T-helper 17 cell (primary cell): ENCODE measurements around the gene SEMA4B. TPM values are rescaled to one million over a fixed set of nuclear protein-coding genes. Genes with fewer than 3 reads are reported as not detected.
"Not testable (repeated sequence)": the region's sequence is repeated elsewhere in the genome, so short reads cannot be mapped to it uniquely, and the experiment has no call there.

ENCODE experiments used
- ATAC-seq: fragments of 150-1000 bp; cut with Tn5 transposase; 2 replicates; pipeline ENCODE4 v1.10.0; 2021; ENCODE audit warnings: mild to moderate bottlenecking, moderate library complexity
- DNase-seq, 3 donors: peaks; one replicate each; pipeline versions ENCODE4 v3.0.0 to v3.0.0-alpha.2; 2020 to 2021
- H3K9me3 ChIP-seq: one replicate; pipeline ENCODE4 v1.7.0; 2013; ENCODE audit warnings: low read length, mild to moderate bottlenecking; ENCODE audit not compliant: control insufficient read depth, poor library complexity, severe bottlenecking
- H3K27ac Mint-ChIP-seq: one replicate; pipeline ENCODE4 v1.8.0; 2022; ENCODE audit warnings: mild to moderate bottlenecking, moderate library complexity, mixed read lengths
- H3K27me3 Mint-ChIP-seq: one replicate; pipeline ENCODE4 v1.8.0; 2022; ENCODE audit warnings: mixed read lengths
- H3K36me3 Mint-ChIP-seq: one replicate; pipeline ENCODE4 v1.8.0; 2022; ENCODE audit warnings: low read depth, mixed read lengths
- H3K4me1 Mint-ChIP-seq: one replicate; pipeline ENCODE4 v1.8.0; 2022; ENCODE audit warnings: mild to moderate bottlenecking, mixed read lengths
- H3K4me3 Mint-ChIP-seq: one replicate; pipeline ENCODE4 v1.8.0; 2022; ENCODE audit warnings: mild to moderate bottlenecking, moderate library complexity, mixed read lengths
- total RNA-seq, 4 donors: library from RNA in 2 of 4; stranded (reverse) in 2 of 4; gene quantifications; one replicate each; pipeline ENCODE4 v1.2.3 and lab custom pipeline; 2022 to 2026

The SEMA4B gene
- total RNA-seq, 2 donors from 2014 or later: 15.4 to 23.4 TPM

DNA sequence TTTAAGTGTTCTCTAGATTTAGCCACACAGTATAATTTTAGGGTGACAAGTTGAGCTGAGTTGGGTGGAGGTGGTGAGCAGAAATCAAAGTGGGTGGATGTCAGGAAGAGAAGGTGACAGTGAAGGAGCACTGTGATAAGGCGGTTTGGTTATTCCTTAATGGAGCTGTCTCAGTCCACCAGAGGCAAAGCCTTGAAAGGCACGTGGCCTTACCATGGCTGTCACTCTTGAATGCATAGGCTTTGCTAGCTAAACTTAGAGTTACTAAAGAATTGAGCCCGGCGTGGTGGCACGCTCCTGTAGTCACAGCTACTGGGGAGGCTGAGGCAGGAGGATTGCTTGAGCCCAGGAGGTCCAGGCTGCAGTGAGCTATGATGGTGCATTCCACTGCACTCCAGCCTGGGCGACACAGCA, 47.7 kb downstream of the SEMA4B start:
- no peaks in the 10 kb centered on the region for H3K36me3 Mint-ChIP-seq
- ATAC-seq (no peak), DNase-seq (no peak)
- no peaks in the 10 kb centered on the region for H3K9me3 ChIP-seq
- no peaks in the 10 kb centered on the region for H3K27me3 Mint-ChIP-seq
- peaks cover 11% of the 10 kb centered on the region for H3K4me1 Mint-ChIP-seq
- H3K27ac Mint-ChIP-seq: peak overlapping the region; percentile 86
- H3K4me3 Mint-ChIP-seq: peak overlapping the region; percentile 80

DNA sequence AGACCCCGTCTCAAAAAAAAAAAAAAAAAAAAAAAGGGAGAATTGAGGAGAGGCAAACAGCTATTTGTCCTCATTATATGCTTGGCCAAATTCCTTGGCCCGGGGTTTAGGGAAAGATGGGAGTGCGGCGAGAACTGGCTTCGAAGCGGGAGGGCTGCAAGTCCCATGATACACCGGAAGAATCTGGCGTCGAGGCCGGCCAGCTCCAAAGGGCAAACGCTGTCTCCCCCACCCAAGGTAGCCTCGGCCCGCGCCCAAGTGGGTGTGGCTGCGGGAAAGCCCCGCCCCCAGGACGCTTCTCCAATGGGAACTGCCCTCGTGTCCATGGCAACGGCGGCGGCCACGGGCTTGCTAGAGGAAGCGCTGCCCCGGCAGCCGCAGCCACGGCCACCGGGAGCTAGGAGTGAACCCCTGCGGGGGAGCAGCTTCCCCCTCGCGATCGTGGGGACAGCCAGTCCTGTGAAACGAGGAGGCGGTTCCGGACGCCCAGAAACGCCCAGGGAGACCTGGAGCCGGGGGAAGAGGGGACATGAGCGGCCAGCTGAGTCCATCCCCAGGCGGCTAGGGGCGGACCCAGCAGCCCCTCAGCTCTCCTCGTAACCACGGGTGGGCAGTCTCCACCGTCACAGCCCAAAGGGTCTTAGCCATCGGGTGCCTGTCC, 48.2 kb downstream of the SEMA4B start, which contains the start of gene TTLL13:
TTLL13 (plus strand) TSS at position 354 of the 661 bp plus-strand sequence. CDS start 1,075 bp downstream, outside the sequence.
- Mint-ChIP-seq H3K36me3 (no peaks in the 10 kb centered on the region), H3K4me1 (peaks cover 11% of the 10 kb centered on the region), H3K4me3 (peak within 1 kb of the TSS; percentile 80), H3K27me3 (no peaks in the 10 kb centered on the region), H3K27ac (peak within 1 kb of the TSS; percentile 86)
- H3K9me3 ChIP-seq: no peaks in the 10 kb centered on the region
- peak; percentile 75 for ATAC-seq
- peak; percentile 24 to 61 (median 39) for DNase-seq

DNA sequence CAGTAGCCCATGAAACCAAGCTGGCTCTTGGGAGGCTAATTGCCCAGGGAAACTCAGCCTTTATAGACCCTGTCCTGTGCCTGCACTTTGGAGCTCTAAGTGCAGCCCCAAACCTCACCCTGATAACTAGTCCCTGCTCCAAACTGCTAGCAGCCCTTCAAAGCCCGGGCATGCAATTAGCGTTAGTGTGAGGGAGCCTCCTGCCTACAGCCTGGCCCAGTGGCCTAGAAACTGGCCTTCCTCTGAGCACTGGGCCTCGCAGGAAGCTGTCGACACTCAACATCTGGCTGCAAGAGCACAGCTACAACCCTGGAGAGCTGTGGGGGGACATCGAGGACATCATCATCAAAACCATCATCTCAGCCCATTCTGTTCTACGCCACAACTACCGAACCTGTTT, 56.6 kb downstream of the SEMA4B start:
- no peak for DNase-seq
- Mint-ChIP-seq H3K4me3 (no peak overlapping the region), H3K27me3 (peaks cover 20% of the 10 kb centered on the region), H3K4me1 (peaks cover 5% of the 10 kb centered on the region), H3K36me3 (peaks cover 2% of the 10 kb centered on the region), H3K27ac (no peak overlapping the region)
- no peaks in the 10 kb centered on the region for H3K9me3 ChIP-seq
- no peak for ATAC-seq

DNA sequence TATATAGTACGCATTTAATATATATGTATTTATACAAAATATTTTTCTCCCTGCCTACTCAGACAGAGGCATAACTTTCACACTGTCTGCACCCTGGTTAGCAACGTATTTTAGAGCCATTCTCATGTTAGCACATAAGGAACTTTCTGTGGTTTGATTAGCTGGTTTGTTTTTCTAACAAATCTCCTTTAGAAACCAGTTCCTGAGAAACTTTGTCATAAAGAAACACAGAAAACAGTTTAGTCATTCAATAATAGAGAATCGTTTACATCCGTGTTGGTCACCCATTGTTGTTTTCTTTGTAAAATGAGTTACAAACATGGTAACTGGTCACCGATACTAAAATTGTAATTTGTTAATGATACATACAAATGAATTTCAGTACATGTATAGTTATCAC, 58.4 kb downstream of the SEMA4B start:
- no peaks in the 10 kb centered on the region for H3K9me3 ChIP-seq
- peaks cover 20% of the 10 kb centered on the region for H3K27me3 Mint-ChIP-seq
- no peak overlapping the region for H3K27ac Mint-ChIP-seq
- H3K4me1 Mint-ChIP-seq: peaks cover 9% of the 10 kb centered on the region
- DNase-seq (no peak), ATAC-seq (no peak)
- no peak overlapping the region for H3K4me3 Mint-ChIP-seq
- H3K36me3 Mint-ChIP-seq: peaks cover 2% of the 10 kb centered on the region

DNA sequence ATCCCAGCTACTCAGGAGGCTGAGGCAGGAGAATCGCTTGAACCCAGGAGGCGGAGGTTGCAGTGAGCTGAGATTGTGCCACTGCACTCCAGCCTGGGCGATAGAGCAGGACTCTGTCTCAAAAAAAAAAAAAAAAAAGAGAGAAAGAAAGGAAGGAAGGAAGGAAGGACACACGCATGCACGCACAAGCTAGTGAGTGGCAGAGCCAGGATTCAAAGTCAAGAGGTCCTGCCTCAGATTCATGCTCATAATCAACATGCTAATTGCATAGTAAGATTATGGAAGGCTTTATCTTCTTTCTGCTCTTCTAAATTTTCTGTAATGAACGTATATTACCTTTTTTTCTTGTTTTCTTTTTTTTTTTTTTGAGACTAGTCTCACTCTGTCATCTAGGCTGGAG, 59.6 kb downstream of the SEMA4B start:
- peaks cover 13% of the 10 kb centered on the region for H3K27me3 Mint-ChIP-seq
- H3K4me3 Mint-ChIP-seq, H3K9me3 ChIP-seq, H3K36me3 Mint-ChIP-seq, H3K27ac Mint-ChIP-seq, ATAC-seq, DNase-seq: not testable (repeated sequence)
- H3K4me1 Mint-ChIP-seq: peaks cover 17% of the 10 kb centered on the region

DNA sequence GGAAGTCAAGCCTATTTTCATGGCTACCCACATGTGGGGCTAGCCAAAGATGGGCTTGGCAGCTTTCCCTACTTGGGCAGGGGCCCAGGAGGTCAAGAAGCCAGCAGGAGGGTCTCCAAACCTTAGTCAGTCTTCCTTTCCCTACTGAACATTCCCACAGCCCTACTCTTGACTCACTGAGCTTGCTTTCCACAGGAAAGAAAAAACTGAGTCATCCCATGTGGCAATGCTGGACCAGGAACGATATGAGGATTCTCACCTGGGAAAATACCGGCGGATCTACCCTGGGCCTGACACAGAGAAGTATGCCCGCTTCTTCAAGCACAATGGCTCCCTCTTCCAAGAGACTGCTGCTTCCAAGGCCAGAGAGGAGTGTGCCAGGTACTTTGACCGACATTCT, 60.7 kb downstream of the SEMA4B start:
- DNase-seq (no peak), ATAC-seq (no peak)
- no peak overlapping the region for H3K27ac Mint-ChIP-seq
- no peaks in the 10 kb centered on the region for H3K9me3 ChIP-seq
- H3K36me3 Mint-ChIP-seq: no peaks in the 10 kb centered on the region
- H3K4me3 Mint-ChIP-seq: no peak overlapping the region
- peaks cover 21% of the 10 kb centered on the region for H3K4me1 Mint-ChIP-seq
- H3K27me3 Mint-ChIP-seq: peaks cover 4% of the 10 kb centered on the region

DNA sequence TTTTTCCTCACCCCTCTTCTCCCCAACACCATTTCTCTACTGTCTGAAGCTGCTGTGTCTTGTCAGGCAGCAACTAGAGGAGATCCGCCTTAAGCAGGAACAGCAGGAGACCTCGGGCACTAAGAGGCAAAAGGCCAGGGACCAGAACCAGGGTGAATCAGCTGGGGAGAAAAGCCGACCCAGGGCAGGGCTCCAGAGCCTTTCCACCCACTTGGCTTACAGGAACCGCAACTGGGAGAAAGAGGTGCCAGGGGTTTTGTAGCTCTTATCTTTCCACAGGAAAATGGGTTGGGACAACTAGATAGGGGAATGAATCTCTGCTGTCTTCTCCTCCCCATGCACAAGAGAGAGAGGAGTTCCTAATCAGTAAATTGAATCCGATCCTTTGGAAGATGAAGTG, 61.3 kb downstream of the SEMA4B start:
- Mint-ChIP-seq H3K27me3 (no peaks in the 10 kb centered on the region), H3K27ac (peak overlapping the region; percentile 45), H3K4me3 (peak overlapping the region; percentile 45), H3K4me1 (peaks cover 25% of the 10 kb centered on the region), H3K36me3 (no peaks in the 10 kb centered on the region)
- ATAC-seq: no peak
- no peak for DNase-seq
- H3K9me3 ChIP-seq: no peaks in the 10 kb centered on the region

DNA sequence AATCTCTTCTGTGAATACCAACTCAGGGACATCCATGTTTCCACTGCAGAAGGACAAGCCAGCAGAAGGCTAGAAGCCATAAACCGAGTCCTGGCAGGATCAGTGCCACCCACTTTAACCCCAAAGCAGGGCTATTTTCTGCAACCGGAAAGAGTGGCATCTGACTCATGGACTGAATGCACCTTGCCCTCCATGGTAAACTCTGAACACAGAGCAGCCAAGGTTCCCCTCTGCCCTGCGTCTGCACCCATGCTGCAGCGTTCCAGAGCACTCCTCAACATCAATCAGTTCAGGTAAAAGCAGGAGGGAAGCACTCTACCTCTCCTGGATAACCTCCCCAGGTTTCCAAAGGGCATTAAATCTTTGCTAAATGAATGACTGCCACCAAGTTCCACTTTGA, 63.5 kb downstream of the SEMA4B start:
- H3K9me3 ChIP-seq: no peaks in the 10 kb centered on the region
- Mint-ChIP-seq H3K27ac (peak overlapping the region; percentile 98), H3K4me3 (peak overlapping the region; percentile 96), H3K27me3 (no peaks in the 10 kb centered on the region), H3K36me3 (peaks cover 8% of the 10 kb centered on the region), H3K4me1 (peaks cover 38% of the 10 kb centered on the region)
- DNase-seq (peak in 1 of 3 donors; percentile 14), ATAC-seq (no peak)

DNA sequence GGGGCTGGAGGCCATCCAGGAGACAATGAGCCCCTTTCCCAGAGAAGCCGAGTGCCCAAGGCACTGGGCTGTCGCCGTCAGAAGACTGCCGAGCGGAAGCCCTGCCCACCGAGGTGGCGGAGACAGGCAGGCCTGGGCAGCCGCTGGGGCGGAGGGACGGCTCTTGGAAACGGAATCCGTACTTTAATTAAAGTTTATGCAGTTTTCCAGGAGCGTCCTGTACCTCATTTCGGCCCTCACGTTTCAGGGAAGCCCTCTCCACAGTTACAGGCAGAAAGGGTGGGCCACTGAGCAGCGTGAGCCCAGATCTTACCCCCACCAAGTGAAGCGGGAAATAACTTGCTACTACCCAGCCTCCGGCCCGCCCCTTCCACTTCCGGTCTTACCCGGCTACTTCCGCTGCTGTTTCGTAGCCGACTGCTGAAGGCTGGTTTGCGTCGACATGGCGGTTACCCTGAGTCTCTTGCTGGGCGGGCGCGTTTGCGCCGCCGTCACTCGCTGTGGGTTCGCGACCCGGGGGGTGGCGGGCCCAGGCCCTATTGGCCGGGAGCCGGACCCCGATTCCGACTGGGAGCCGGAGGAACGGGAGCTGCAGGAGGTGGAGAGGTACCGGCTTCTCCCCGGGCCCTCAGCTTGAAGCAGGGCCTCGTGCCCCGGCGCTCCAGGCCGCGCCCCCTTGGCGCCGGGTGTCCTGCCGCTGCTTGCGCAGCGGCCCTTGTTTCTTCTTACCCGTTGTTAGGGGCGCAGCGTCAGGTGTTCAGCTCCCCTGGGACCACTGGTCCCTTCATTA, 64.3 kb downstream of the SEMA4B start, which contains the start of gene NGRN:
NGRN (plus strand) TSS at position 402 of the 790 bp plus-strand sequence; CDS start at position 443, 41 bp downstream.
- H3K4me3 Mint-ChIP-seq: peak within 1 kb of the TSS; percentile 96
- H3K27ac Mint-ChIP-seq: peak within 1 kb of the TSS; percentile 98
- no peaks in the 10 kb centered on the region for H3K27me3 Mint-ChIP-seq
- peak; percentile 78 to 83 (median 83) for DNase-seq
- peaks cover 11% of the 10 kb centered on the region for H3K36me3 Mint-ChIP-seq
- no peaks in the 10 kb centered on the region for H3K9me3 ChIP-seq
- ATAC-seq: peak; percentile 89
- peaks cover 46% of the 10 kb centered on the region for H3K4me1 Mint-ChIP-seq

DNA sequence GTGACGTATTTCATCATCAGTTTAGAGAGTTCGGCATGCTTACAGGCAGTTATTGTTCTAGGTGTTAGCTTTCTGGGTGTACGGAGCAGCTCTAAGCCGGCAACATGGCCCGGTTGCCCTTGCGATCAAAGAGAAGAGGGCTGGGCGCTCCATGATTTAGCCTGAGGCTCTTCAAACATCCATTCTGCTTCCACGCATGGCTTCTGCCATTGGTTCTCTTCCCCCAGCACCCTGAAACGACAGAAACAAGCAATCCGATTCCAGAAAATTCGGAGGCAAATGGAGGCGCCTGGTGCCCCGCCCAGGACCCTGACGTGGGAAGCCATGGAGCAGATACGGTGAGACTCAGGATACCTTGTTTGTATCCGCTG, 64.9 kb downstream of the SEMA4B start:
- peak overlapping the region; percentile 96 for H3K4me3 Mint-ChIP-seq
- peaks cover 11% of the 10 kb centered on the region for H3K36me3 Mint-ChIP-seq
- peak; percentile 49 for ATAC-seq
- peak overlapping the region; percentile 98 for H3K27ac Mint-ChIP-seq
- peak in 2 of 3 donors; percentile 34 to 37 for DNase-seq
- no peaks in the 10 kb centered on the region for H3K9me3 ChIP-seq
- H3K4me1 Mint-ChIP-seq: peaks cover 49% of the 10 kb centered on the region
- H3K27me3 Mint-ChIP-seq: no peaks in the 10 kb centered on the region

DNA sequence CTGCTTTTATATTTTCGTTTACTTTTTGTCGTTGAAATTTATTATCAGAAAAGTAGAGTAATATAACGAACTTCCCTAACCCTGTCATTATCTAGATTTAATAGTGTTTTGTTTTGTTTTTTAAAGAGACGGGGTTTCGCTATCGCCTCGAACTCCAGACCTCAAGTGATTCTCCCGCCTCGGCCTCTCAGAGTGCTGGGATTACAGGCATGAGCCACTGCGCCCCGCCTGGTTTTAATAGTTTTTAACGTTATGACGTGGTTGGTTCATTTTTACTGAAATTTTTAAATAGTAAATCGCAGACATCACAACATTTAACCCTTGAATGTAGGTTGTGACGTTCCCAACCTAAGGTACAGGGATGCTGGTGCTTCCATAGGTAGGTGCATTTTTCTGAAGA, 65.4 kb downstream of the SEMA4B start:
- H3K9me3 ChIP-seq: no peaks in the 10 kb centered on the region
- H3K36me3 Mint-ChIP-seq: peaks cover 13% of the 10 kb centered on the region
- DNase-seq: no peak
- H3K27me3 Mint-ChIP-seq: no peaks in the 10 kb centered on the region
- H3K27ac Mint-ChIP-seq: peak overlapping the region; percentile 98
- no peak for ATAC-seq
- H3K4me1 Mint-ChIP-seq: peaks cover 53% of the 10 kb centered on the region
- H3K4me3 Mint-ChIP-seq: peak overlapping the region; percentile 96

DNA sequence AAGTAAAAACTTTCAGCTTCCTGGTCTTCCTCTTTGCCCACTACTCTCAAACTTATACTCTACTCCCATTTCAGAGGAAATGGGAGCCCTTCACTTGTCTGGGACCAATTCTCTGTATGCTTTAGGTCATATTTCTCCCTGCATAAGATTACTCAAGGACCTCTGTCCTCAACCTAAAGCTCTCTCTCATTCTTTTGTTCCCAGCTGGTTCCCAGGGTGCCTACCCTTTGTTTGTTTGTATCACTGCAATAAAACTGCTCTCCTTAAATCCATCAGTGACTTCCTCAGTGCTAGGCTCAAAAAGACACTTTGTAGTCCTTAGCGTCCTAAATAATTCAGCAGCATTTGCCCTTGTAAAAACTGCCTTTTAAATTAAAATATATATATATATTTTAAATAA, 67.3 kb downstream of the SEMA4B start:
- ATAC-seq (no peak), DNase-seq (no peak)
- H3K4me3 Mint-ChIP-seq: peak overlapping the region; percentile 96
- peaks cover 59% of the 10 kb centered on the region for H3K4me1 Mint-ChIP-seq
- H3K36me3 Mint-ChIP-seq: peaks cover 17% of the 10 kb centered on the region
- peak overlapping the region; percentile 98 for H3K27ac Mint-ChIP-seq
- no peaks in the 10 kb centered on the region for H3K27me3 Mint-ChIP-seq
- H3K9me3 ChIP-seq: no peaks in the 10 kb centered on the region

DNA sequence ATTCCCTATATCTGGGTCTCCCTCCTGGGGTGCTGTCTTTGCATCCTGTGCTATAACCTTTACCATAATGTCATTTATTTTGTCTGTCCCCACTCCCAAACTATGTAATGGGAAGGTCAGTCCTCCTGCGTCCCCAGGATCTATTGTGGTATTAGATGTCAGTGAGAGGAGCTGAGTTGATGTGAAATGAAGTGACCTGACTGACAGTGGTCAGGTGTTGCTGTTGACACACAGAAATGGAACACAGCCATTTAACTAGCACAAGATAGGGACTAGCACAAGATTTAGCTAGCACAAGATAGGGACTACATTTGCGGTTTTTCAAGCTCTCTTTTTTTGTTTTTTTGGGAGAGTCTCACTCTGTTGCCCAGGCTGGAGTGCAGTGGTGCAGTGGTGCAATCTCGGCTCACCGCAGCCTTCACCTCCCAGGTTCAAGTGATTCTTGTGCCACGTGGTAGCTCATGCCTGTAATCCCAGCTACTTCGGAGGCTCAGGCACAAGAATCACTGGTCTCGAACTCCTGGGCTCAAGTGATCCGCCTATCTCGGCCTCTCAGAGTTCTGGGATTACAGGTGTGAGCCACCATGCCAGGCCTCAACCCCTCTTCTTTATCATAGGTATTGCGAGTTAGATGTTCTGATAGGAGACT, 69.5 kb downstream of the SEMA4B start:
- Mint-ChIP-seq H3K27ac (peak overlapping the region; percentile 67), H3K4me1 (peaks cover 53% of the 10 kb centered on the region), H3K27me3 (no peaks in the 10 kb centered on the region), H3K36me3 (peaks cover 18% of the 10 kb centered on the region), H3K4me3 (no peak overlapping the region)
- DNase-seq (no peak), ATAC-seq (no peak)
- no peaks in the 10 kb centered on the region for H3K9me3 ChIP-seq
